ENCODE data around the gene KRTAP10-1. TPM values are rescaled to one million over a fixed set of nuclear protein-coding genes. Genes with fewer than 3 reads are reported as not detected.

Gene KRTAP10-1
- total RNA-seq, 1 experiment from 2014 or later, result not detected

DNA sequence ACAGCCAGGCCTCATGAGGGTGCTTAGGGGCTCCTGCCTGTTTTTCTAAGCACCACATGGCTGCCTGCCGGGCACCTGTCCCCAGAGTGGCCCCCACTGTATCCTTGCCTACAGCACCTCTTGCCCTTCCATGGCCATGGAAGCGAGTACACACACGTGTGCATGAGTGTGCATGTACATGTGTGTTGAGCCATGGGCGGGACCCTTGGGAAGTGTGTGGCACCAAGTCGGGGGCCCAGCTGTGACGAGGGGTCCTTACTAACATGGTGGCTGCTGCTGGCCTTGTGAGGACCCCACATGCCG, 25.8 kb downstream of the KRTAP10-1 start:
- no peaks in the 10 kb centered on the region for H3K9me3 ChIP-seq (ENCODE audit: control insufficient read depth, low read depth, low read length)
- H3K9ac ChIP-seq (ENCODE audit: extremely low read depth, insufficient read length, low read length), result no peak overlapping the region
- no CpG with 5 or more reads among the region's 7 CpGs for WGBS (ENCODE audit: extremely low coverage, insufficient read length, low lambda C conversion rate)
- no peak overlapping the region for H4K8ac ChIP-seq (replicated peaks; ENCODE audit: insufficient read length, low read depth, low read length)
- no peak overlapping the region for H2BK12ac ChIP-seq (ENCODE audit: insufficient read length, low read depth, low read length)
- no peak overlapping the region for H2BK120ac ChIP-seq (ENCODE audit: low read depth, low read length, poor library complexity, severe bottlenecking)
- no peak overlapping the region for H2BK20ac ChIP-seq (ENCODE audit: low read depth, low read length, poor library complexity, severe bottlenecking)
- H3K27ac ChIP-seq (ENCODE audit: insufficient read length, low read depth, low read length), result no peak overlapping the region
- no peak for DNase-seq
- no peak overlapping the region for H2AFZ ChIP-seq (ENCODE audit: low read length)
- no peak overlapping the region for H2BK5ac ChIP-seq (ENCODE audit: insufficient read length, low read length)
- no peak overlapping the region for H2BK15ac ChIP-seq (ENCODE audit: low read depth, low read length)
- no peak for TF ChIP-seq CTCF (conservative IDR thresholded peaks at IDR 0.05)
- no peaks in the 10 kb centered on the region for H4K20me1 ChIP-seq (ENCODE audit: control insufficient read depth, insufficient read depth, insufficient read length)
- no peak overlapping the region for H4K91ac ChIP-seq (ENCODE audit: insufficient read length, low read depth, low read length)
- no peak overlapping the region for H3K4me2 ChIP-seq (ENCODE audit: insufficient read depth, insufficient read length, low read length)
- no peaks in the 10 kb centered on the region for H3K23me2 ChIP-seq (ENCODE audit: insufficient read length, low read depth, low read length, poor library complexity, severe bottlenecking)
- no peak overlapping the region for H3K4me3 Mint-ChIP-seq
- H3K9me3 Mint-ChIP-seq, result no peaks in the 10 kb centered on the region
- H3K27ac Mint-ChIP-seq, result no peak overlapping the region
- H3K36me3 Mint-ChIP-seq (ENCODE audit: insufficient read depth in 1 of 3, low read depth in 3 of 3), result peaks cover 2 to 10% (median 4%) of the 10 kb centered on the region in 3 experiments; a peak in 6 of 7 replicates
- no peak overlapping the region; the same call in 1 of the 2 replicates for H3K14ac ChIP-seq (ENCODE audit: insufficient read depth, low read length)
- no peak overlapping the region for H3K4ac ChIP-seq (ENCODE audit: low read depth, low read length)
- H3K27me3 ChIP-seq (ENCODE audit: insufficient read depth, low read length), result no peaks in the 10 kb centered on the region
- no peak overlapping the region for H3K18ac ChIP-seq (ENCODE audit: insufficient read length, low read depth, low read length)
- H4K5ac ChIP-seq (ENCODE audit: insufficient read length, low read depth, low read length), result no peak overlapping the region
- no peak overlapping the region for H2AK5ac ChIP-seq (ENCODE audit: insufficient read length, low read length)
- H3K79me2 ChIP-seq (ENCODE audit: insufficient read depth, low read length), result no peaks in the 10 kb centered on the region
- H3K79me1 ChIP-seq (ENCODE audit: insufficient read depth, low read depth, low read length, poor library complexity, severe bottlenecking), result no peaks in the 10 kb centered on the region
- H3K23ac ChIP-seq (ENCODE audit: insufficient read length, low read depth, low read length), result no peak overlapping the region
- no peaks in the 10 kb centered on the region for H3K4me1 ChIP-seq (ENCODE audit: insufficient read depth, low read length)
- H3K56ac ChIP-seq (ENCODE audit: insufficient read length, low read depth, low read length), result no peak overlapping the region
- H3K27me3 Mint-ChIP-seq (ENCODE audit: low read depth), result peaks cover 7% of the 10 kb centered on the region
- peaks cover 0 to 12% of the 10 kb centered on the region in 2 experiments; a peak in 2 of 4 replicates for H3K4me1 Mint-ChIP-seq
- no peak overlapping the region for H3T11ph ChIP-seq (ENCODE audit: low read length)
